HEK293 (cell line): Measurements from ENCODE around the gene NLGN4Y.

ENCODE experiments used
- CTCF ChIA-PET: fragments of 350-600 bp; formaldehyde crosslinking; extraction: SDS; loops from one replicate; lab custom pipeline; 2021; ENCODE audit warnings: antibody characterized with exemption; lab: Yijun Ruan, JAX
- POLR2A ChIA-PET: fragments of 300-600 bp; formaldehyde crosslinking; extraction: SDS; loops from one replicate; lab custom pipeline; 2020; ENCODE audit warnings: antibody characterized with exemption, inconsistent platforms; lab: Yijun Ruan, JAX
- H3K27ac ChIP-seq: fragments of 200-500 bp; sonication (Bioruptor generic); 2 replicates; pipeline ENCODE4 v1.5.1; 2014; ENCODE audit warnings: low read depth, low read length, control low read depth, inconsistent platforms; ENCODE audit errors: extremely low read depth
- H3K36me3 ChIP-seq, 2 experiments: fragments of 200-500 bp in 1 of 2; sonication (Bioruptor generic) in 1 of 2; 1 replicate in 1 of 2; 2 replicates in 1 of 2; pipeline ENCODE4 v1.5.1; 2014 to 2017; ENCODE audit warnings: inconsistent platforms in 2 of 2, low read length in 2 of 2; ENCODE audit not compliant: control insufficient read depth in 2 of 2, insufficient read depth in 1 of 2
- H3K4me1 ChIP-seq: fragments of 200-500 bp; sonication (Bioruptor generic); 2 replicates; pipeline ENCODE4 v1.5.1; 2014; ENCODE audit warnings: mild to moderate bottlenecking, low read length, inconsistent platforms; ENCODE audit not compliant: control insufficient read depth, insufficient read depth
- H3K4me3 ChIP-seq: 2 replicates; pipeline ENCODE4 v1.5.1; 2011; ENCODE audit warnings: low read depth, mild to moderate bottlenecking, control low read depth, low read length, moderate library complexity
- H3K9me3 ChIP-seq: fragments of 200-500 bp; sonication (Bioruptor generic); 2 replicates; pipeline ENCODE4 v1.5.1; 2014; ENCODE audit warnings: low read depth, low read length, inconsistent platforms; ENCODE audit not compliant: control insufficient read depth, insufficient read depth
- HOXD13 ChIP-seq: sonication (generic); formaldehyde crosslinking; IDR thresholded peaks from 2 replicates; pipeline ENCODE4 v1.8.0; 2022; ENCODE audit warnings: missing genetic modification reagents, borderline replicate concordance
- KLF10 ChIP-seq: fragments of 450-650 bp; IDR thresholded peaks from 2 replicates; pipeline ENCODE4 v1.5.1; 2018; ENCODE audit warnings: missing biosample characterization, mild to moderate bottlenecking, missing genetic modification characterization
- PRDM6 ChIP-seq: fragments of 450-650 bp; formaldehyde crosslinking; IDR thresholded peaks from 2 replicates; pipeline ENCODE4 v1.5.1; 2017; ENCODE audit warnings: missing biosample characterization, missing genetic modification characterization
- SP7 ChIP-seq: fragments of 450-650 bp; formaldehyde crosslinking; IDR thresholded peaks from 2 replicates; pipeline ENCODE4 v1.5.1; 2016; ENCODE audit warnings: missing biosample characterization, missing genetic modification characterization
- WT1 ChIP-seq: fragments of 450-650 bp; formaldehyde crosslinking; IDR thresholded peaks from 2 replicates; pipeline ENCODE4 v1.5.1; 2016; ENCODE audit warnings: missing biosample characterization, missing genetic modification characterization
- ZFP3 ChIP-seq: fragments of 450-650 bp; formaldehyde crosslinking; IDR thresholded peaks from 2 replicates; pipeline ENCODE4 v1.5.1; 2016; ENCODE audit warnings: low read depth, missing biosample characterization, missing genetic modification characterization
- ZFP69B ChIP-seq: fragments of 450-650 bp; formaldehyde crosslinking; IDR thresholded peaks from 2 replicates; pipeline ENCODE4 v1.5.1; 2016; ENCODE audit warnings: missing biosample characterization, missing genetic modification characterization
- ZNF148 ChIP-seq: fragments of 450-650 bp; formaldehyde crosslinking; IDR thresholded peaks from 2 replicates; pipeline ENCODE4 v1.5.0; 2017; ENCODE audit warnings: missing biosample characterization, missing genetic modification characterization, borderline replicate concordance
- ZNF175 ChIP-seq: fragments of 450-650 bp; formaldehyde crosslinking; IDR thresholded peaks from 2 replicates; pipeline ENCODE4 v1.5.1; 2016; ENCODE audit warnings: missing biosample characterization, missing genetic modification characterization
- ZNF221 ChIP-seq: fragments of 450-650 bp; formaldehyde crosslinking; IDR thresholded peaks from 2 replicates; pipeline ENCODE4 v1.5.1; 2017; ENCODE audit warnings: missing biosample characterization, missing genetic modification characterization, borderline replicate concordance
- ZNF26 ChIP-seq: fragments of 450-650 bp; formaldehyde crosslinking; IDR thresholded peaks from 2 replicates; pipeline ENCODE4 v1.5.1; 2016; ENCODE audit warnings: missing biosample characterization, missing genetic modification characterization
- ZNF274 ChIP-seq, 2 experiments: fragments of 200-500 bp in 1 of 2; fragments of 450-650 bp in 1 of 2; sonication (Bioruptor generic) in 1 of 2; formaldehyde crosslinking in 1 of 2; IDR thresholded peaks; 2 replicates each; pipeline versions ENCODE4 v1.5.1 to v1.6.1; 2014 to 2016; ENCODE audit warnings: borderline replicate concordance in 1 of 2, inconsistent platforms in 1 of 2, low read length in 1 of 2, missing biosample characterization in 1 of 2, missing genetic modification characterization in 1 of 2
- ZNF324 ChIP-seq: fragments of 450-650 bp; formaldehyde crosslinking; IDR thresholded peaks from 2 replicates; pipeline ENCODE4 v1.5.1; 2016; ENCODE audit warnings: missing biosample characterization, missing genetic modification characterization
- ZNF37A ChIP-seq: fragments of 450-650 bp; IDR thresholded peaks from 2 replicates; pipeline ENCODE4 v1.5.1; 2018; ENCODE audit warnings: missing biosample characterization, missing genetic modification characterization
- ZNF391 ChIP-seq: fragments of 450-650 bp; formaldehyde crosslinking; IDR thresholded peaks from 2 replicates; pipeline ENCODE4 v1.5.1; 2016; ENCODE audit warnings: low read depth, missing biosample characterization, missing genetic modification characterization, borderline replicate concordance
- ZNF398 ChIP-seq: fragments of 450-650 bp; formaldehyde crosslinking; IDR thresholded peaks from 2 replicates; pipeline ENCODE4 v1.5.1; 2017; ENCODE audit warnings: missing biosample characterization, missing genetic modification characterization
- ZNF423 ChIP-seq: fragments of 450-650 bp; formaldehyde crosslinking; IDR thresholded peaks from 2 replicates; pipeline ENCODE4 v1.5.1; 2016; ENCODE audit warnings: missing biosample characterization, missing genetic modification characterization
- ZNF433 ChIP-seq: fragments of 450-650 bp; formaldehyde crosslinking; IDR thresholded peaks from 2 replicates; pipeline ENCODE4 v1.5.1; 2016; ENCODE audit warnings: missing biosample characterization, missing genetic modification characterization, low read depth
- ZNF560 ChIP-seq: fragments of 450-650 bp; formaldehyde crosslinking; IDR thresholded peaks from 2 replicates; pipeline ENCODE4 v1.5.1; 2017; ENCODE audit warnings: missing biosample characterization, missing genetic modification characterization, borderline replicate concordance
- ZNF645 ChIP-seq: fragments of 450-650 bp; formaldehyde crosslinking; IDR thresholded peaks from 2 replicates; pipeline ENCODE4; 2016; ENCODE audit warnings: missing biosample characterization, missing genetic modification characterization
- ZNF658 ChIP-seq: fragments of 450-650 bp; formaldehyde crosslinking; IDR thresholded peaks from 2 replicates; pipeline ENCODE4; 2016; ENCODE audit warnings: missing biosample characterization, missing genetic modification characterization
- ZNF677 ChIP-seq: fragments of 450-650 bp; IDR thresholded peaks from 2 replicates; pipeline ENCODE4 v1.5.0; 2018; ENCODE audit warnings: missing biosample characterization, mild to moderate bottlenecking, missing genetic modification characterization, moderate library complexity
- ZNF701 ChIP-seq: fragments of 450-650 bp; formaldehyde crosslinking; IDR thresholded peaks from 2 replicates; pipeline ENCODE4 v1.5.1; 2016; ENCODE audit warnings: missing biosample characterization, missing genetic modification characterization
- ZNF76 ChIP-seq: fragments of 450-650 bp; formaldehyde crosslinking; IDR thresholded peaks from 2 replicates; pipeline ENCODE4; 2016; ENCODE audit warnings: low read depth, missing biosample characterization, missing genetic modification characterization, borderline replicate concordance

Gene NLGN4Y

GRCh38 chrY:14633718-14634117 is 109.4 kb downstream of the NLGN4Y start:
- Histone ChIP-seq H3K4me1 (no peaks in the 10 kb centered on the region), H3K4me3 (no peak overlapping the region), H3K36me3 (no peaks in the 10 kb centered on the region), H3K27ac (no peak overlapping the region), H3K9me3 (no peaks in the 10 kb centered on the region)
- TF ChIP-seq HOXD13 (CRISPR knock-in tag), result no peak
- TF ChIP-seq ZNF148 (tag by site-specific recombination), result no peak
- TF ChIP-seq ZNF423 (tag by site-specific recombination), result no peak
- no peak for TF ChIP-seq ZNF274 (IDR thresholded peaks at IDR 0.05; ENCODE audit: low read length)
- TF ChIP-seq ZNF274 (tag by site-specific recombination; IDR thresholded peaks at IDR 0.05; ENCODE audit: borderline replicate concordance), result no peak
- TF ChIP-seq ZNF324 (tag by site-specific recombination), result no peak
- no peak for TF ChIP-seq KLF10 (tag by site-specific recombination)
- TF ChIP-seq ZNF645 (tag by site-specific recombination), result no peak
- TF ChIP-seq ZFP3, result no peak
- no peak for TF ChIP-seq ZNF398 (tag by site-specific recombination)
- TF ChIP-seq ZNF37A (tag by site-specific recombination), result no peak
- TF ChIP-seq PRDM6 (tag by site-specific recombination), result no peak
- no peak for TF ChIP-seq ZNF433
- no peak for TF ChIP-seq SP7 (tag by site-specific recombination)
- no peak for TF ChIP-seq ZNF560 (tag by site-specific recombination)
- no peak for TF ChIP-seq ZNF175 (tag by site-specific recombination)
- TF ChIP-seq ZNF26, result no peak
- TF ChIP-seq ZNF391 (tag by site-specific recombination), result no peak
- POLR2A ChIA-PET, result no interaction called here
- CTCF ChIA-PET, result no interaction called here

- Histone ChIP-seq H3K4me3 (no peak overlapping the region), H3K36me3 (no peaks in the 10 kb centered on the region), H3K9me3 (no peaks in the 10 kb centered on the region), H3K4me1 (no peaks in the 10 kb centered on the region), H3K27ac (no peak overlapping the region)
- CTCF ChIA-PET, result no interaction called here
- TF ChIP-seq ZNF76 (tag by site-specific recombination) (no peak), ZNF148 (tag by site-specific recombination) (no peak), WT1 (no peak), ZFP69B (no peak), ZNF221 (tag by site-specific recombination) (no peak), ZNF677 (tag by site-specific recombination) (no peak), ZNF701 (tag by site-specific recombination) (no peak), ZNF658 (tag by site-specific recombination) (no peak)
- POLR2A ChIA-PET, result no interaction called here
Measured at GRCh38 chrY:14634954-14635353, 110.6 kb downstream of the NLGN4Y start.
